Hepatocyte (in vitro differentiated cells): ENCODE results near the gene TBC1D4.

Experiments used
- CTCF ChIP-seq: fragments of 200-600 bp; sonication (generic); IDR thresholded peaks from 2 replicates; pipeline ENCODE4 v1.5.1; 2016; ENCODE audit warnings: antibody characterized with exemption, mild to moderate bottlenecking; ENCODE audit not compliant: poor library complexity
- EZH2 ChIP-seq: fragments of 200-600 bp; sonication (generic); IDR thresholded peaks from 2 replicates; pipeline ENCODE4 v1.6.1; 2016; ENCODE audit warnings: antibody characterized with exemption, mild to moderate bottlenecking, borderline replicate concordance

GRCh38 chr13:75411924-75412537 lies 69.9 kb downstream of the TBC1D4 start:
- TF ChIP-seq CTCF (no peak), EZH2 (no peak)
